Retinal pigment epithelial cell (primary cell): ENCODE data around the gene LYSMD3.

Experiments used
- DNase-seq: peaks from one replicate; pipeline ENCODE4 v3.0.0-alpha.2; 2010; ENCODE audit warnings: low read depth
- H3K4me3 ChIP-seq: 2 replicates; pipeline ENCODE4 v1.5.1; 2011; ENCODE audit warnings: mild to moderate bottlenecking, low read length, control low read depth, moderate library complexity
- CTCF ChIP-seq: conservative IDR thresholded peaks from 2 replicates; pipeline ENCODE4 v1.5.1; 2011; ENCODE audit warnings: low read depth, low read length, control low read depth, inconsistent platforms

The LYSMD3 gene

GRCh38 chr5:90533794-90534193, 4.4 kb upstream of the LYSMD3 start:
- H3K4me3 ChIP-seq = no peak overlapping the region
- DNase-seq = no peak
- TF ChIP-seq CTCF = no peak

GRCh38 chr5:90530736-90531487, 1.5 kb upstream of the LYSMD3 start:
- no peak for TF ChIP-seq CTCF
- no peak overlapping the region for H3K4me3 ChIP-seq

GRCh38 chr5:90529939-90530677, 724 bp upstream of the LYSMD3 start:
- peak; percentile 48 for DNase-seq
- TF ChIP-seq CTCF = peak; percentile 82
- peak overlapping the region; percentile 96 for H3K4me3 ChIP-seq

More at GRCh38 chr5:90530736-90531487, 1.5 kb upstream of the LYSMD3 start:
- DNase-seq = no peak

- no peak for TF ChIP-seq CTCF
- peak overlapping the region; percentile 96 for H3K4me3 ChIP-seq
- DNase-seq = no peak
These were observed 687 bp downstream of the LYSMD3 start for GRCh38 chr5:90528601-90529193.

GRCh38 chr5:90519081-90519480, 10.3 kb downstream of the LYSMD3 start:
- DNase-seq = no peak
- TF ChIP-seq CTCF = no peak
- H3K4me3 ChIP-seq = no peak overlapping the region

GRCh38 chr5:90518661-90519060, 10.7 kb downstream of the LYSMD3 start:
- DNase-seq = no peak

More at GRCh38 chr5:90518661-90519060, 10.7 kb downstream of the LYSMD3 start:
- no peak overlapping the region for H3K4me3 ChIP-seq
- TF ChIP-seq CTCF = no peak
